DOHH2 (cell line): ENCODE measurements around the gene ZFYVE19.

ENCODE experiments used
- H3F3A ChIP-seq: fragments of 200-600 bp; sonication (generic), shearing (Covaris generic); 2 replicates; pipeline ENCODE4 v1.6.0; 2016; ENCODE audit warnings: antibody characterized with exemption, mild to moderate bottlenecking; ENCODE audit not compliant: control insufficient read depth, insufficient read depth
- H3K27ac ChIP-seq: fragments of 200-600 bp; sonication (generic); 2 replicates; pipeline ENCODE4 v1.5.1; 2014; ENCODE audit warnings: low read depth, mild to moderate bottlenecking, low read length, moderate library complexity
- H3K27me3 ChIP-seq: fragments of 200-600 bp; sonication (generic); 2 replicates; pipeline ENCODE4 v1.6.1; 2014; ENCODE audit warnings: mild to moderate bottlenecking, low read length, mixed read lengths; ENCODE audit not compliant: control insufficient read depth
- H3K36me3 ChIP-seq: fragments of 200-600 bp; sonication (generic); 2 replicates; pipeline ENCODE4 v1.6.1; 2014; ENCODE audit warnings: mild to moderate bottlenecking, low read length, moderate library complexity, mixed read lengths; ENCODE audit not compliant: control insufficient read depth
- H3K4me1 ChIP-seq: fragments of 200-600 bp; sonication (generic); 2 replicates; pipeline ENCODE4 v1.6.1; 2014; ENCODE audit warnings: mild to moderate bottlenecking, low read length, mixed read lengths; ENCODE audit not compliant: control insufficient read depth
- H3K4me2 ChIP-seq: fragments of 200-600 bp; sonication (generic); 2 replicates; pipeline ENCODE4 v1.6.0; 2014; ENCODE audit warnings: mild to moderate bottlenecking, low read length, moderate library complexity
- H3K4me3 ChIP-seq: fragments of 200-600 bp; sonication (generic); 2 replicates; pipeline ENCODE4 v1.5.1; 2014; ENCODE audit warnings: mild to moderate bottlenecking, low read length, mixed read lengths
- H3K79me2 ChIP-seq: fragments of 200-600 bp; sonication (generic); 2 replicates; pipeline ENCODE4 v1.6.1; 2014; ENCODE audit warnings: mild to moderate bottlenecking, low read length, mixed read lengths; ENCODE audit not compliant: control insufficient read depth
- H3K9me2 ChIP-seq: fragments of 200-600 bp; sonication (generic); replicated peaks from 2 replicates; pipeline ENCODE4 v1.6.1; 2014; ENCODE audit warnings: mild to moderate bottlenecking, low read length, mixed read lengths; ENCODE audit not compliant: control insufficient read depth
- H3K9me3 ChIP-seq: fragments of 200-600 bp; sonication (generic); 2 replicates; pipeline ENCODE4 v1.6.1; 2014; ENCODE audit warnings: antibody characterized with exemption, low read length, mixed read lengths; ENCODE audit not compliant: control insufficient read depth, insufficient read depth
- H4K20me1 ChIP-seq: fragments of 200-600 bp; sonication (generic); 2 replicates; pipeline ENCODE4 v1.6.0; 2014; ENCODE audit warnings: low read depth, mild to moderate bottlenecking, antibody characterized with exemption, low read length, moderate library complexity; ENCODE audit not compliant: control insufficient read depth, insufficient read depth
- CTCF ChIP-seq: fragments of 200-600 bp; sonication (generic); IDR thresholded peaks from one replicate; pipeline ENCODE4 v1.5.1; 2014; ENCODE audit warnings: antibody characterized with exemption, mild to moderate bottlenecking, low read depth, low read length; ENCODE audit not compliant: poor library complexity, severe bottlenecking
- EZH2phosphoT487 ChIP-seq: fragments of 200-600 bp; sonication (generic); IDR thresholded peaks from 2 replicates; pipeline ENCODE4 v1.6.1; 2017; ENCODE audit warnings: borderline replicate concordance, mild to moderate bottlenecking, antibody characterized with exemption, low read length, moderate library complexity, mixed read lengths

The ZFYVE19 gene

GRCh38 chr15:40766906-40767837 lies 39.7 kb upstream of the ZFYVE19 start:
- Histone ChIP-seq H3K4me2 (no peak overlapping the region; the same call in 1 of the 2 replicates), H3K79me2 (peaks cover 40% of the 10 kb centered on the region), H3K27ac (no peak overlapping the region), H3K4me3 (no peak overlapping the region), H3F3A (peaks cover 32% of the 10 kb centered on the region), H3K36me3 (peaks cover 61% of the 10 kb centered on the region), H3K27me3 (no peaks in the 10 kb centered on the region), H3K9me3 (no peaks in the 10 kb centered on the region), H4K20me1 (no peaks in the 10 kb centered on the region), H3K9me2 (no peaks in the 10 kb centered on the region), H3K4me1 (peaks cover 92% of the 10 kb centered on the region)
- TF ChIP-seq CTCF (no peak), EZH2phosphoT487 (no peak)

- Histone ChIP-seq H4K20me1 (no peaks in the 10 kb centered on the region), H3K9me2 (no peaks in the 10 kb centered on the region), H3K9me3 (no peaks in the 10 kb centered on the region), H3K4me1 (peaks cover 90% of the 10 kb centered on the region), H3K27ac (peak overlapping the region; percentile 94), H3K79me2 (peaks cover 40% of the 10 kb centered on the region), H3K27me3 (no peaks in the 10 kb centered on the region), H3K4me2 (peak overlapping the region; percentile 86), H3F3A (peaks cover 35% of the 10 kb centered on the region), H3K36me3 (peaks cover 66% of the 10 kb centered on the region), H3K4me3 (peak overlapping the region; percentile 69)
- TF ChIP-seq EZH2phosphoT487 = no peak
- no peak for TF ChIP-seq CTCF
Observed at GRCh38 chr15:40767838-40768500, 38.9 kb upstream of the ZFYVE19 start.

GRCh38 chr15:40768521-40769273 lies 38.2 kb upstream of the ZFYVE19 start:
- Histone ChIP-seq H3K4me1 (peaks cover 83% of the 10 kb centered on the region), H3K27ac (peak overlapping the region; percentile 94)

More at GRCh38 chr15:40768521-40769273, 38.2 kb upstream of the ZFYVE19 start:
- Histone ChIP-seq H3K4me2 (peak overlapping the region; percentile 86), H3K9me3 (no peaks in the 10 kb centered on the region), H3F3A (peaks cover 38% of the 10 kb centered on the region), H3K9me2 (no peaks in the 10 kb centered on the region), H3K4me3 (peak overlapping the region; percentile 69), H3K36me3 (peaks cover 70% of the 10 kb centered on the region), H3K27me3 (no peaks in the 10 kb centered on the region), H3K79me2 (peaks cover 40% of the 10 kb centered on the region), H4K20me1 (no peaks in the 10 kb centered on the region)
- TF ChIP-seq CTCF = peak; percentile 55
- no peak for TF ChIP-seq EZH2phosphoT487
